Glutamatergic neuron (in vitro differentiated cells): ENCODE data around the gene C11orf24. TPM values are rescaled to one million over a fixed set of nuclear protein-coding genes. Genes with fewer than 3 reads are reported as not detected.

ENCODE experiments used
- DNase-seq: peaks from one replicate; pipeline ENCODE4 v3.0.0; 2022
- H3K27ac Mint-ChIP-seq: one replicate; pipeline ENCODE4 v1.8.0; 2020; ENCODE audit warnings: mild to moderate bottlenecking, mixed read lengths, inconsistent platforms; ENCODE audit not compliant: unreplicated experiment
- H3K27me3 Mint-ChIP-seq: one replicate; pipeline ENCODE4 v1.8.0; 2020; ENCODE audit warnings: mild to moderate bottlenecking, moderate library complexity, mixed read lengths, inconsistent platforms; ENCODE audit not compliant: unreplicated experiment
- H3K36me3 Mint-ChIP-seq: one replicate; pipeline ENCODE4 v1.8.0; 2020; ENCODE audit warnings: mild to moderate bottlenecking, mixed read lengths, inconsistent platforms; ENCODE audit not compliant: unreplicated experiment
- H3K4me1 Mint-ChIP-seq: one replicate; pipeline ENCODE4 v1.8.0; 2020; ENCODE audit warnings: mild to moderate bottlenecking, low read depth, mixed read lengths, inconsistent platforms; ENCODE audit not compliant: unreplicated experiment
- H3K4me3 Mint-ChIP-seq: one replicate; pipeline ENCODE4 v1.8.0; 2020; ENCODE audit warnings: mild to moderate bottlenecking, mixed read lengths, inconsistent platforms; ENCODE audit not compliant: unreplicated experiment
- H3K9me3 Mint-ChIP-seq: one replicate; pipeline ENCODE4 v1.8.0; 2020; ENCODE audit warnings: mild to moderate bottlenecking, moderate library complexity, mixed read lengths, inconsistent platforms; ENCODE audit not compliant: unreplicated experiment
- total RNA-seq: library from RNA; stranded (reverse); fragmentation: NEBNext Ultra II Directional; extraction: Animal tissue kit (Norgen Biotek cat#: 25700); gene quantifications from one replicate; pipeline ENCODE4 v1.2.1, GENCODE V29; 2021; ENCODE audit not compliant: unreplicated experiment
- TF ChIP-seq, protein P1 (sequence below): fragments of 200-600 bp; sonication (generic); IDR thresholded peaks from one replicate; pipeline ENCODE4 v1.5.0; 2021; ENCODE audit not compliant: partially characterized antibody, unreplicated experiment

C11orf24 gene
- total RNA-seq, 1 donor from 2014 or later, result 58.4 TPM

DNA sequence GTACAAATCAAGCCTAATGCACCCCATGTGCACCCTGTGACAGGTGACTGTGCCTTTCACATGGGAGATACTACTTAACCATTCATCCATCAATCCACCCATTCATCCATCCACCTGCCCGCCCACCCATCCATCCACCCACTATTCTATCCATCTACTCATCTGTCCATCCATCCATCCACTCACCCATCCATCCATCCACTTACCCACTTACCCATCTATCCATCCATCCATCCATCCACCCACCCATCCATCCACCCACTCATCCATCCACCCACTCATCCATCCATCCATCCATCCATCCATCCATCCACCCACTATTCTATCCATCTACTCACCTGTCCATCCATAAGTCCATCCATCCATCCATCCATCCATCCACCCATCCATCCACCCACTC, 7.5 kb downstream of the C11orf24 start:
- H3K36me3 Mint-ChIP-seq, result peaks cover 7% of the 10 kb centered on the region

DNA sequence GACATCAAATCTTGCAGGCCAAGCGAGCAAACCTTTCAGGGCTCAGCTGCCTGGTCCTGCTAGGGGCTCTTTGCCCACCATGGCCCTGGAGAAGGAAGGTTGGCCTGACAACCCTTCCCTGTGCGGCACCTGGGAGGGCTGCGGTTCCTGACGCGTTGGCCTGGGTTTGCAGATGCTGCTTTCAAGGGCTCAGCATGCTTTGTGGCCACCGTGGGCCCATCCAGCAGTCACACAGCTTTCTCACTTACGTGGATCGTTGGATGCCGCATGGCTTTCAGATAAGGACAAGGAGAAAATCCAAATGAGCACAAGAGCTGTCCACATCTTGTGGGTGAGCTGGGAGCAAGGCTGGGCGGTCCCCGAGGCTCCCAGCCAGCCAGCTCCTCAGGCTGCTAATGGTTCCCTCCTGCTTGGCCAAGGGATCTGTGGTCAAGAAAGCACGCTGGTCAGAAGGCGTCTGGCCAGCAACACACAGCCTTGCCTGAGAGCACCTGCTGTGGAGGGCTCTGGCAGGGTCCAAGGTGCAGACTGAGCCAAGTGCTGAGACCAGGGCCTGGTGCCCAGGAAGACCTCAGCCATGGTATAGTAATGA, 8.2 kb downstream of the C11orf24 start:
- Mint-ChIP-seq H3K27ac (no peak overlapping the region), H3K27me3 (peaks cover 3% of the 10 kb centered on the region), H3K4me3 (no peak overlapping the region), H3K4me1 (peaks cover 9% of the 10 kb centered on the region), H3K36me3 (peaks cover 7% of the 10 kb centered on the region), H3K9me3 (peaks cover 3% of the 10 kb centered on the region)
- TF ChIP-seq, protein P1, sequence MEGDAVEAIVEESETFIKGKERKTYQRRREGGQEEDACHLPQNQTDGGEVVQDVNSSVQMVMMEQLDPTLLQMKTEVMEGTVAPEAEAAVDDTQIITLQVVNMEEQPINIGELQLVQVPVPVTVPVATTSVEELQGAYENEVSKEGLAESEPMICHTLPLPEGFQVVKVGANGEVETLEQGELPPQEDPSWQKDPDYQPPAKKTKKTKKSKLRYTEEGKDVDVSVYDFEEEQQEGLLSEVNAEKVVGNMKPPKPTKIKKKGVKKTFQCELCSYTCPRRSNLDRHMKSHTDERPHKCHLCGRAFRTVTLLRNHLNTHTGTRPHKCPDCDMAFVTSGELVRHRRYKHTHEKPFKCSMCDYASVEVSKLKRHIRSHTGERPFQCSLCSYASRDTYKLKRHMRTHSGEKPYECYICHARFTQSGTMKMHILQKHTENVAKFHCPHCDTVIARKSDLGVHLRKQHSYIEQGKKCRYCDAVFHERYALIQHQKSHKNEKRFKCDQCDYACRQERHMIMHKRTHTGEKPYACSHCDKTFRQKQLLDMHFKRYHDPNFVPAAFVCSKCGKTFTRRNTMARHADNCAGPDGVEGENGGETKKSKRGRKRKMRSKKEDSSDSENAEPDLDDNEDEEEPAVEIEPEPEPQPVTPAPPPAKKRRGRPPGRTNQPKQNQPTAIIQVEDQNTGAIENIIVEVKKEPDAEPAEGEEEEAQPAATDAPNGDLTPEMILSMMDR, result no peak
- DNase-seq, result no peak

More for the DNA sequence above, 7.5 kb downstream of the C11orf24 start:
- peaks cover 3% of the 10 kb centered on the region for H3K9me3 Mint-ChIP-seq
- peaks cover 15% of the 10 kb centered on the region for H3K4me1 Mint-ChIP-seq
- peaks cover 2% of the 10 kb centered on the region for H3K27me3 Mint-ChIP-seq
- DNase-seq, result no peak
- H3K27ac Mint-ChIP-seq, result no peak overlapping the region
- H3K4me3 Mint-ChIP-seq, result no peak overlapping the region
- TF ChIP-seq, protein P1, result no peak

DNA sequence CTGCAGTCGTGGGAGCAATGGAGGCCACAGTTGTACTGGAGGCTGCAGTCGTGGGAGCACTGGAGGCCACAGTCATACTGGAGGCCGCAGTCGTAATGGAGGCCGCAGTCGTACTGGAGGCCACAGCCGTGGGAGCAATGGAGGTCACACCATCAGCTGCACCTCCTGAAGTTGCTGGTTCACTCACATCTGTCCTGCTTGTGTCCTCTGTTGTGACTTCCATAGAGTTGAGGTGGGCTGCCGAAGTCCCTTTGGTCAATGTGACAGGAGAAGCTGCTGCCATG, 9.3 kb downstream of the C11orf24 start:
- TF ChIP-seq, protein P1, result no peak
- no peak for DNase-seq
- peaks cover 8% of the 10 kb centered on the region for H3K4me1 Mint-ChIP-seq
- H3K4me3 Mint-ChIP-seq, result no peak overlapping the region
- peaks cover 5% of the 10 kb centered on the region for H3K9me3 Mint-ChIP-seq
- peaks cover 7% of the 10 kb centered on the region for H3K36me3 Mint-ChIP-seq
- H3K27me3 Mint-ChIP-seq, result peaks cover 3% of the 10 kb centered on the region
- no peak overlapping the region for H3K27ac Mint-ChIP-seq

DNA sequence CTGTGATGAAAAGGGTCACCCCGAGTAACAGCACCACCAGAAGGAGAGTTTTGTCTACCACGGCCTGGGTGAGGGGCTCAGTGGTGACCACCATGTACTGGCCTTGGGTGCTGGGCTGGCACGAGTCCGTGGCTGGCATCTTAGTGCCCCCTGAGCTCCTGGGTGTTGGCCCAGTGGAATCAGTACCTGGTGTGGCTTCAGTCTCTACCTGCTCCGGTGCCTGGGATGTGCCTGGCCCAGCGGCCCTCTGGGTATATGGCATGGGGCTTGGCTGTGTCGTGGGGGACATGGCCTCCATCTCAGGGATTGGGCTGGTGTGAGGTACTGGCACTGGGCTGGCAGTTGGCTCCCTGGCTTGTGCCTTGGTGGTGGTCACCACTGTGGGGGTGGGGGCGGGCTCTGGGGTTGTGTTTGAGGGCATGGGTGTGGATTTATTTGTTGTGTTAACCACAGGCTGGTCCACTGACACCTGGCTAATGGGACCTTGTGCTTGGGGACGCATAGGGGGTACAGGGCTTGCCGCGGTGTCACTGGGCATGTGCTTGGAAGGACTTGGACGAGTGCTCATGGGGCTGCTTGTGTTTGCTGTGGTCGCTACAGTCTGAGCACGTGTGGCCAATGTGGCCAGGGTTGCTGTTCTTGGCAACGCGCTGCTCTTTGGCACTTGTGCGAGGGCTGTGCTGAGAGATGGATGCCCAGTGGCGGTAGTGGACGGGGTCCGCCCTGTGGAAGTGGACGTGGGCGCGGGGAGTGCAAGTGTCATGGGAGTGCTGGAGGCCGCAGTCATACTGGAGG, 9.8 kb downstream of the C11orf24 start:
- DNase-seq, result no peak
- H3K9me3 Mint-ChIP-seq, result peaks cover 5% of the 10 kb centered on the region
- TF ChIP-seq, protein P1, result no peak
- peaks cover 7% of the 10 kb centered on the region for H3K36me3 Mint-ChIP-seq
- H3K4me1 Mint-ChIP-seq, result peaks cover 8% of the 10 kb centered on the region
- no peak overlapping the region for H3K27ac Mint-ChIP-seq
- peaks cover 3% of the 10 kb centered on the region for H3K27me3 Mint-ChIP-seq
- no peak overlapping the region for H3K4me3 Mint-ChIP-seq

DNA sequence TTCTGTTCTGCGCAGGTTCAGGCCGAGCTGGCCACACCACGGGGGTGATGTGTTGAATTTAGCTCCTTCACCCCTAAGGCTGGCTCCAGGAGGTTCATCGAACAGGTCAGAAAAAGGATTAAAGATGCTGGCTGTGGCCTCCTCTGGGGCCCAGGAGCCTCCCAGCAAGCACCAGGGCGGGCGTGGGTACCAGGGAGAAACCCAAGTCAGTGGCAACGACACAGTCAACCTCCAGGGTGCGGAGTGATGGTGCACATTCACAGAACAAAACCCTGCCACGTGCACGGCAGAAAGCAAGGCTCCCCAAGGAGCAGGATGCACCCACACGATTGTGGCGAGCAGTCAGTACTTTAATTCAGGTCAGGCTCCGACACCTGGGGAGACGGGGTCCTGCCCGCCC, 10.8 kb downstream of the C11orf24 start:
- no peak overlapping the region for H3K4me3 Mint-ChIP-seq
- H3K4me1 Mint-ChIP-seq, result peaks cover 12% of the 10 kb centered on the region
- peaks cover 5% of the 10 kb centered on the region for H3K9me3 Mint-ChIP-seq
- peaks cover 3% of the 10 kb centered on the region for H3K27me3 Mint-ChIP-seq
- TF ChIP-seq, protein P1, result no peak
- no peak overlapping the region for H3K27ac Mint-ChIP-seq
- peaks cover 7% of the 10 kb centered on the region for H3K36me3 Mint-ChIP-seq
- no peak for DNase-seq
